HepG2 (cell line): ENCODE data around the gene RAB24. TPM values are rescaled to one million over a fixed set of nuclear protein-coding genes. Genes with fewer than 3 reads are reported as not detected.
A peak's percentile ranks its signal among the peaks of the same experiment; 100 is the strongest.

Experiments
- ATAC-seq: fragments of 200-7000 bp; cut with Tn5 transposase; 3 replicates; pipeline ENCODE4 v1.9.1; 2020; ENCODE audit warnings: mild to moderate bottlenecking, moderate library complexity
- BruUV-seq: library from RNA; stranded (reverse); fragments of 400-500 nt; replicated peaks from 2 replicates; lab custom pipeline; 2021; lab: Mats Ljungman, UMichigan
- CTCF ChIA-PET: fragments of 300-600 bp; formaldehyde crosslinking; extraction: SDS; loops from one replicate; lab custom pipeline; 2021; ENCODE audit warnings: low total read pairs, inconsistent platforms, low intra/inter-chr PET ratio; lab: Yijun Ruan, JAX
- POLR2A ChIA-PET: fragments of 350-600 bp; sonication (Branson Sonifier 250); formaldehyde crosslinking; loops from one replicate; lab custom pipeline; 2020; ENCODE audit warnings: antibody characterized with exemption, inconsistent platforms; lab: Yijun Ruan, JAX
- DNase-seq: peaks from one replicate; pipeline ENCODE4 v3.0.0-alpha.2; 2015; ENCODE audit warnings: low spot score
- FAIRE-seq: peaks from 3 replicates; lab custom pipeline; 2011; peaks lifted over from hg19 to GRCh38; lab: Jason Lieb, UNC
- H2AFZ ChIP-seq: one replicate; pipeline ENCODE4 v1.6.1; 2011; ENCODE audit warnings: low read length, inconsistent platforms
- H3K27ac ChIP-seq: fragments of 300-600 bp; 3 replicates; pipeline ENCODE4 v1.8.0; 2011; ENCODE audit warnings: mixed run types, mild to moderate bottlenecking, mixed read lengths, low read length, inconsistent platforms; ENCODE audit not compliant: insufficient read depth; ENCODE audit errors: extremely low read length
- H3K27me3 ChIP-seq, 2 experiments: fragments of 200-600 bp in 1 of 2; 2 replicates in 1 of 2; 3 replicates in 1 of 2; pipeline versions ENCODE4 v1.6.0 to v1.8.0; 2011; ENCODE audit warnings: low read length in 2 of 2, mild to moderate bottlenecking in 2 of 2, moderate library complexity in 2 of 2, inconsistent platforms in 1 of 2; ENCODE audit not compliant: insufficient read depth in 2 of 2, control insufficient read depth in 1 of 2
- H3K36me3 ChIP-seq, 2 experiments: fragments of 200-600 bp in 1 of 2; replicated peaks in 1 of 2; 2 replicates in 1 of 2; 3 replicates in 1 of 2; pipeline versions ENCODE4 v1.5.1 to v1.8.0; 2011; ENCODE audit warnings: low read length in 2 of 2, inconsistent platforms in 1 of 2; ENCODE audit not compliant: insufficient read depth in 2 of 2, control insufficient read depth in 1 of 2
- H3K4me1 ChIP-seq: 2 replicates; pipeline ENCODE4 v1.5.1; 2012; ENCODE audit warnings: low read length, inconsistent platforms; ENCODE audit not compliant: insufficient read depth
- H3K4me2 ChIP-seq: 2 replicates; pipeline ENCODE4 v1.6.0; 2011; ENCODE audit warnings: low read depth, low read length, inconsistent platforms
- H3K4me3 ChIP-seq, 3 experiments: fragments of 200-600 bp in 1 of 3; sonication (generic), shearing (Covaris generic) in 1 of 3; replicated peaks in 1 of 3; 2 replicates each; pipeline ENCODE4 v1.5.1; 2011 to 2016; ENCODE audit warnings: low read length in 3 of 3, inconsistent platforms in 2 of 3, low read depth in 2 of 3, mild to moderate bottlenecking in 2 of 3, control low read depth in 1 of 3, mixed read lengths in 1 of 3; ENCODE audit not compliant: insufficient read depth in 1 of 3
- H3K79me2 ChIP-seq: one replicate; pipeline ENCODE4 v1.6.1; 2011; ENCODE audit warnings: low read length, inconsistent platforms; ENCODE audit not compliant: insufficient read depth
- H3K9ac ChIP-seq: 2 replicates; pipeline ENCODE4 v1.6.0; 2011; ENCODE audit warnings: mild to moderate bottlenecking, low read depth, low read length, inconsistent platforms; ENCODE audit not compliant: insufficient read depth
- H3K9me3 ChIP-seq: 2 replicates; pipeline ENCODE4 v1.5.1; 2012; ENCODE audit warnings: mild to moderate bottlenecking, low read length
- H4K20me1 ChIP-seq: 2 replicates; pipeline ENCODE4 v1.6.0; 2011; ENCODE audit warnings: inconsistent platforms, mild to moderate bottlenecking, low read length, moderate library complexity; ENCODE audit not compliant: insufficient read depth
- AGO2 ChIP-seq: fragments of 200-400 bp; formaldehyde crosslinking; optimal IDR thresholded peaks from 2 replicates; pipeline ENCODE3; 2017; ENCODE audit warnings: mild to moderate bottlenecking, low read depth, low read length, moderate library complexity
- ZNF589 ChIP-seq: sonication (generic); formaldehyde crosslinking; conservative IDR thresholded peaks from 2 replicates; pipeline ENCODE4 v1.8.0; 2022; ENCODE audit warnings: mild to moderate bottlenecking, moderate library complexity, missing genetic modification reagents
- WGBS: methylation state at CpG from one replicate; pipeline ENCODE4 v1.1.6; 2017; ENCODE audit warnings: low lambda C conversion rate; 5-methylcytosine and 5-hydroxymethylcytosine counted together
- in situ Hi-C: cut with HindIII; loops from 2 replicates; pipeline ENCODE4 v1.10.0; 2017; ENCODE audit warnings: low pct_unique_long_range_greater_than_20kb; ENCODE audit not compliant: extremely low pct_ligation_motif_present
- intact Hi-C: fragments of 100-400 bp; cut with micrococcal nuclease; formaldehyde crosslinking; loops from one replicate; pipeline ENCODE4 v1.10.0; 2022; ENCODE audit not compliant: unreplicated experiment
- polyA plus RNA-seq, 8 experiments: library from polyadenylated mRNA; depleted of rRNA in 3 of 8; stranded (reverse) in 7 of 8; unstranded in 1 of 8; fragments of >200 nt; fragmentation: Illumina TruSeq in 4 of 8; extraction: Trizol in 4 of 8; gene quantifications; 2 replicates each; pipeline versions ENCODE4 v1.2.1 to v1.2.3, GENCODE V29; 2011 to 2016; ENCODE audit warnings: low read depth in 4 of 8, missing spikeins in 1 of 8, mixed read lengths in 1 of 8; ENCODE audit not compliant: insufficient read depth in 1 of 8
- total RNA-seq, 5 experiments: library from RNA; depleted of rRNA; stranded (reverse); fragments of >200 nt; fragmentation: Illumina TruSeq; extraction: Trizol; gene quantifications; 2 replicates each; pipeline ENCODE4 v1.2.3, GENCODE V29; 2016; ENCODE audit warnings: low read depth in 1 of 5
- TF ChIP-seq, protein P1 (sequence below): sonication (generic); formaldehyde crosslinking; IDR thresholded peaks from 2 replicates; pipeline ENCODE4 v1.5.0; 2020; ENCODE audit warnings: mild to moderate bottlenecking, missing genetic modification reagents, borderline replicate concordance

Gene RAB24
- total and polyA plus RNA-seq, 2 of the 13 experiments (the other 11 are each of a cell fraction or from before 2014, with no cell fraction given), result 22.9 to 63.7 TPM

DNA sequence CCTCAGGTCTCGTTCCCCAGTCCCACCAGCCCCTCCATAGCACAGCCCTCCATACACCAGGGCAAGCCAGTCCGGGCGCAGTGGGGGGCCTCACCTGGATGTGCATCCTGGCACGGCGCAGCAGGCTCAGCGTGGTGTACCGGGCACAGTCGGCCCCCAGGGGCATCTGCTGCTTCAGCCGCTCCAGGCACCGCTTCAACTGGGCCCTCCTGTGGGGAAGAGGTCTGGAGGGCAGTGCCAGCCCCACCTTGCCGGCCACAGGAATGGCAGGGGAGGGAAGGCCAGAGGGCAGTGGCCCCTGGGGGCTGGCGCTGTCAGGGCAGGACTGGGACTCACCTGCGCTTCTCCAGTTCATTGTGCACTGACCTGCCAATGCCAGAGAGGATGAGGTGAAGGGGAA is 6.8 kb upstream of the RAB24 start:
- intact Hi-C loops (loop anchor here (5.0 kb wide), 1 partner anchor 187 kb away; the partner anchor contains the start of gene PDLIM7), in situ Hi-C loops (loop anchor here (5.0 kb wide), 2 partner anchors 52 to 137 kb away; partner anchors contain the start of gene PRR7)
- ATAC-seq, result no peak
- Histone ChIP-seq H3K4me1 (peaks cover 57% of the 10 kb centered on the region), H3K9ac (peak overlapping the region; percentile 84; the same call in 1 of the 2 replicates), H3K9me3 (no peaks in the 10 kb centered on the region), H4K20me1 (peaks cover 12% of the 10 kb centered on the region), H3K36me3 (peaks cover 7 to 27% of the 10 kb centered on the region in 2 experiments), H3K79me2 (peaks cover 8% of the 10 kb centered on the region), H3K4me2 (peak overlapping the region; percentile 89), H3K4me3 (peak overlapping the region in 2 of 3 experiments; percentile 75 to 79; a peak in 2 of 6 replicates), H2AFZ (no peak overlapping the region)
- 96% methylated on average over 10 of the region's 13 CpGs for WGBS
- POLR2A ChIA-PET, result interaction anchor here (0.6 to 4.0 kb wide), 9 partner anchors 44 to 223 kb away, joined by 3 to 30 read pairs (median 4); partner anchors contain the start of genes FGFR4 and PDLIM7
- BruUV-seq, result no TSS peak
- no peak for DNase-seq
- CTCF ChIA-PET, result interaction anchor here (1.2 to 1.6 kb wide), 3 partner anchors 8 to 145 kb away, joined by 3 to 9 read pairs (median 6); no protein-coding TSS in a partner anchor
- TF ChIP-seq AGO2 (peak; percentile 37), ZNF589 (no peak)
- TF ChIP-seq, protein P1, sequence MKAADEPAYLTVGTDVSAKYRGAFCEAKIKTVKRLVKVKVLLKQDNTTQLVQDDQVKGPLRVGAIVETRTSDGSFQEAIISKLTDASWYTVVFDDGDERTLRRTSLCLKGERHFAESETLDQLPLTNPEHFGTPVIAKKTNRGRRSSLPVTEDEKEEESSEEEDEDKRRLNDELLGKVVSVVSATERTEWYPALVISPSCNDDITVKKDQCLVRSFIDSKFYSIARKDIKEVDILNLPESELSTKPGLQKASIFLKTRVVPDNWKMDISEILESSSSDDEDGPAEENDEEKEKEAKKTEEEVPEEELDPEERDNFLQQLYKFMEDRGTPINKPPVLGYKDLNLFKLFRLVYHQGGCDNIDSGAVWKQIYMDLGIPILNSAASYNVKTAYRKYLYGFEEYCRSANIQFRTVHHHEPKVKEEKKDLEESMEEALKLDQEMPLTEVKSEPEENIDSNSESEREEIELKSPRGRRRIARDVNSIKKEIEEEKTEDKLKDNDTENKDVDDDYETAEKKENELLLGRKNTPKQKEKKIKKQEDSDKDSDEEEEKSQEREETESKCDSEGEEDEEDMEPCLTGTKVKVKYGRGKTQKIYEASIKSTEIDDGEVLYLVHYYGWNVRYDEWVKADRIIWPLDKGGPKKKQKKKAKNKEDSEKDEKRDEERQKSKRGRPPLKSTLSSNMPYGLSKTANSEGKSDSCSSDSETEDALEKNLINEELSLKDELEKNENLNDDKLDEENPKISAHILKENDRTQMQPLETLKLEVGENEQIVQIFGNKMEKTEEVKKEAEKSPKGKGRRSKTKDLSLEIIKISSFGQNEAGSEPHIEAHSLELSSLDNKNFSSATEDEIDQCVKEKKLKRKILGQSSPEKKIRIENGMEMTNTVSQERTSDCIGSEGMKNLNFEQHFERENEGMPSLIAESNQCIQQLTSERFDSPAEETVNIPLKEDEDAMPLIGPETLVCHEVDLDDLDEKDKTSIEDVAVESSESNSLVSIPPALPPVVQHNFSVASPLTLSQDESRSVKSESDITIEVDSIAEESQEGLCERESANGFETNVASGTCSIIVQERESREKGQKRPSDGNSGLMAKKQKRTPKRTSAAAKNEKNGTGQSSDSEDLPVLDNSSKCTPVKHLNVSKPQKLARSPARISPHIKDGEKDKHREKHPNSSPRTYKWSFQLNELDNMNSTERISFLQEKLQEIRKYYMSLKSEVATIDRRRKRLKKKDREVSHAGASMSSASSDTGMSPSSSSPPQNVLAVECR (CRISPR knock-in tag), result 0 out of 2 replicates have a peak, but pooled peaks have one; percentile 12
- TF ChIP-seq, all 625 proteins: peak for 2
- Histone ChIP-seq H3K27ac (no peak overlapping the region), H3K27me3 (no peaks in the 10 kb centered on the region)
- FAIRE-seq, result no peak
